H9 (cell line): ENCODE measurements around the gene ARF1. TPM values are rescaled to one million over a fixed set of nuclear protein-coding genes. Genes with fewer than 3 reads are reported as not detected.

Experiments used
- DNase-seq: peaks from one replicate; pipeline ENCODE4 v3.0.0-alpha.2; 2017
- H2AFZ ChIP-seq: one replicate; pipeline ENCODE4 v1.6.1; 2013; ENCODE audit warnings: mild to moderate bottlenecking, low read length, control low read depth, moderate library complexity
- H2AK5ac ChIP-seq: 2 replicates; pipeline ENCODE4 v1.6.1; 2013; ENCODE audit warnings: low read length, control low read depth, mixed read lengths; ENCODE audit not compliant: insufficient read length
- H2BK120ac ChIP-seq: one replicate; pipeline ENCODE4 v1.6.1; 2013; ENCODE audit warnings: low read depth, mild to moderate bottlenecking, low read length, control low read depth, inconsistent platforms; ENCODE audit not compliant: poor library complexity, severe bottlenecking
- H2BK12ac ChIP-seq: 2 replicates; pipeline ENCODE4 v1.6.1; 2013; ENCODE audit warnings: low read length, control low read depth, mixed read lengths, low read depth; ENCODE audit not compliant: insufficient read length
- H2BK15ac ChIP-seq: 2 replicates; pipeline ENCODE4 v1.6.1; 2013; ENCODE audit warnings: low read depth, low read length, control low read depth
- H2BK20ac ChIP-seq: one replicate; pipeline ENCODE4 v1.6.1; 2013; ENCODE audit warnings: low read depth, mild to moderate bottlenecking, low read length, control low read depth, inconsistent platforms; ENCODE audit not compliant: poor library complexity, severe bottlenecking
- H2BK5ac ChIP-seq: 2 replicates; pipeline ENCODE4 v1.6.1; 2013; ENCODE audit warnings: low read length, control low read depth, mixed read lengths; ENCODE audit not compliant: insufficient read length
- H3K14ac ChIP-seq: 2 replicates; pipeline ENCODE4 v1.6.1; 2013; ENCODE audit warnings: low read length, control low read depth; ENCODE audit not compliant: insufficient read depth
- H3K18ac ChIP-seq: 2 replicates; pipeline ENCODE4 v1.6.1; 2013; ENCODE audit warnings: low read depth, mild to moderate bottlenecking, mixed read lengths, low read length, control low read depth; ENCODE audit not compliant: insufficient read length
- H3K23ac ChIP-seq: 2 replicates; pipeline ENCODE4 v1.6.1; 2013; ENCODE audit warnings: low read length, control low read depth, mixed read lengths, low read depth; ENCODE audit not compliant: insufficient read length
- H3K23me2 ChIP-seq: 2 replicates; pipeline ENCODE4 v1.6.1; 2013; ENCODE audit warnings: low read depth, mild to moderate bottlenecking, mixed read lengths, low read length, control low read depth; ENCODE audit not compliant: insufficient read length, poor library complexity, severe bottlenecking
- H3K27ac ChIP-seq: 2 replicates; pipeline ENCODE4 v1.5.1; 2013; ENCODE audit warnings: low read length, control low read depth, mixed read lengths, low read depth; ENCODE audit not compliant: insufficient read length
- H3K27me3 ChIP-seq: 2 replicates; pipeline ENCODE4 v1.6.1; 2013; ENCODE audit warnings: low read length, control low read depth, inconsistent platforms; ENCODE audit not compliant: insufficient read depth
- H3K4ac ChIP-seq: 2 replicates; pipeline ENCODE4 v1.6.1; 2013; ENCODE audit warnings: low read depth, mild to moderate bottlenecking, control low read depth, inconsistent platforms, low read length, moderate library complexity
- H3K4me1 ChIP-seq: 2 replicates; pipeline ENCODE4 v1.6.1; 2013; ENCODE audit warnings: low read length, control low read depth, inconsistent platforms; ENCODE audit not compliant: insufficient read depth
- H3K4me2 ChIP-seq: 2 replicates; pipeline ENCODE4 v1.6.1; 2013; ENCODE audit warnings: low read length, control low read depth, mixed read lengths; ENCODE audit not compliant: insufficient read length, insufficient read depth
- H3K56ac ChIP-seq: 2 replicates; pipeline ENCODE4 v1.6.1; 2013; ENCODE audit warnings: low read depth, mild to moderate bottlenecking, mixed read lengths, low read length, control low read depth; ENCODE audit not compliant: insufficient read length
- H3K79me1 ChIP-seq: 2 replicates; pipeline ENCODE4 v1.6.1; 2013; ENCODE audit warnings: low read depth, mild to moderate bottlenecking, moderate library complexity, low read length, control low read depth, inconsistent platforms; ENCODE audit not compliant: insufficient read depth, poor library complexity, severe bottlenecking
- H3K79me2 ChIP-seq: 2 replicates; pipeline ENCODE4 v1.6.1; 2013; ENCODE audit warnings: low read length, control low read depth, inconsistent platforms; ENCODE audit not compliant: insufficient read depth
- H3K9ac ChIP-seq: 2 replicates; pipeline ENCODE4 v1.6.1; 2013; ENCODE audit warnings: low read length, control low read depth, mixed read lengths; ENCODE audit not compliant: insufficient read length; ENCODE audit errors: extremely low read depth
- H3K9me3 ChIP-seq: one replicate; pipeline ENCODE4 v1.6.1; 2013; ENCODE audit warnings: low read depth, low read length, inconsistent platforms; ENCODE audit not compliant: control insufficient read depth
- H3T11ph ChIP-seq: one replicate; pipeline ENCODE4 v1.6.1; 2013; ENCODE audit warnings: mild to moderate bottlenecking, low read length, control low read depth, inconsistent platforms
- H4K20me1 ChIP-seq: one replicate; pipeline ENCODE4 v1.6.1; 2013; ENCODE audit not compliant: control insufficient read depth, insufficient read length, insufficient read depth
- H4K5ac ChIP-seq: 2 replicates; pipeline ENCODE4 v1.6.1; 2013; ENCODE audit warnings: low read depth, mild to moderate bottlenecking, mixed read lengths, low read length, control low read depth; ENCODE audit not compliant: insufficient read length
- H4K8ac ChIP-seq: replicated peaks from 2 replicates; pipeline ENCODE4 v1.6.1; 2013; ENCODE audit warnings: low read length, control low read depth, mixed read lengths, low read depth; ENCODE audit not compliant: insufficient read length
- H4K91ac ChIP-seq: 2 replicates; pipeline ENCODE4 v1.6.1; 2013; ENCODE audit warnings: low read depth, mild to moderate bottlenecking, moderate library complexity, mixed read lengths, low read length, control low read depth; ENCODE audit not compliant: insufficient read length
- H3K27ac Mint-ChIP-seq, 3 experiments: 2 replicates in 2 of 3; 3 replicates in 1 of 3; pipeline ENCODE4 v1.8.0; 2020 to 2021; ENCODE audit warnings: mixed read lengths in 3 of 3, mild to moderate bottlenecking in 1 of 3, moderate library complexity in 1 of 3
- H3K27me3 Mint-ChIP-seq: 2 replicates; pipeline ENCODE4 v1.8.0; 2021; ENCODE audit warnings: low read depth, mild to moderate bottlenecking, moderate library complexity, mixed read lengths
- H3K36me3 Mint-ChIP-seq, 3 experiments: 2 replicates in 2 of 3; 3 replicates in 1 of 3; pipeline ENCODE4 v1.8.0; 2020 to 2021; ENCODE audit warnings: low read depth in 3 of 3, mixed read lengths in 3 of 3; ENCODE audit not compliant: insufficient read depth in 1 of 3
- H3K4me1 Mint-ChIP-seq, 2 experiments: 2 replicates each; pipeline ENCODE4 v1.8.0; 2020; ENCODE audit warnings: mixed read lengths in 2 of 2
- H3K4me3 Mint-ChIP-seq, 2 experiments: 2 replicates in 1 of 2; 3 replicates in 1 of 2; pipeline ENCODE4 v1.8.0; 2020 to 2021; ENCODE audit warnings: mild to moderate bottlenecking in 2 of 2, mixed read lengths in 2 of 2, moderate library complexity in 1 of 2
- H3K9me3 Mint-ChIP-seq, 2 experiments: 2 replicates in 1 of 2; 3 replicates in 1 of 2; pipeline ENCODE4 v1.8.0; 2020; ENCODE audit warnings: mild to moderate bottlenecking in 2 of 2, mixed read lengths in 2 of 2, moderate library complexity in 1 of 2
- CTCF ChIP-seq: fragments of 200-600 bp; sonication (generic); conservative IDR thresholded peaks from 3 replicates; pipeline ENCODE4 v1.8.0; 2021; ENCODE audit warnings: antibody characterized with exemption, mild to moderate bottlenecking
- WGBS: extraction: QIAGEN DNeasy Blood & Tissue Kit; methylation state at CpG from one replicate; pipeline ENCODE4 v1.1.7; 2013; ENCODE audit warnings: missing lambda C conversion rate, low lambda C conversion rate, mixed read lengths; ENCODE audit not compliant: insufficient read length; ENCODE audit errors: extremely low coverage; 5-methylcytosine and 5-hydroxymethylcytosine counted together
- total RNA-seq: library from RNA; stranded (reverse); gene quantifications from 2 replicates; pipeline ENCODE4 v1.2.1, GENCODE V29; 2021

ARF1 gene
- total RNA-seq, 1 experiment from 2014 or later: 258 TPM

DNA sequence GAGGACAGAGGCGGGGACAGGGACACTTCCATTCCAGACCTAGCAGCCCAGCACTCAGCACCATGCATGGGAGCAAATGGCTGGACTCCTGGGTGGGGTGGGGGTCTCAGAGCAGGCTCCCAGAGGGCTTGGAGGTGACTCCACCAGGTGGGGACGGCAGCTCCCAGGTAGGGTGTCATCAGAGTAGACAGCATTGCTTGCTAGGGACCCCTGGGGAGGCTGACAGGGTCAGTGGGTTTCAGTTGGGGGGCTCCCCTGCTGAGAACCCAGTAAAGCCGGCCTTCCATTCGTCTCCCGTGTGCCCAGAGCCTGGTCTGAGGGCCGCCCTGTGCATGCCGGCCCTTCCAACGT, 62.5 kb downstream of the ARF1 start:
- peaks cover 15% of the 10 kb centered on the region; the same call in 1 of the 2 replicates for H3K79me2 ChIP-seq
- no peaks in the 10 kb centered on the region for H3K9me3 ChIP-seq
- H3K23ac ChIP-seq: no peak overlapping the region
- H4K8ac ChIP-seq: no peak overlapping the region
- no peak for TF ChIP-seq CTCF
- WGBS: no CpG with 5 or more reads among the region's 8 CpGs
- no peak overlapping the region for H3K18ac ChIP-seq
- H3K4ac ChIP-seq: no peak overlapping the region
- H3K27ac ChIP-seq: no peak overlapping the region
- H3K23me2 ChIP-seq: peaks cover 7% of the 10 kb centered on the region
- H2AFZ ChIP-seq: no peak overlapping the region
- no peak overlapping the region for H2BK5ac ChIP-seq
- peaks cover 4 to 19% of the 10 kb centered on the region in 2 experiments for H3K4me1 Mint-ChIP-seq
- H3T11ph ChIP-seq: no peak overlapping the region
- H3K9ac ChIP-seq: no peak overlapping the region
- no peak for DNase-seq
- H3K9me3 Mint-ChIP-seq: no peaks in the 10 kb centered on the region
- H4K20me1 ChIP-seq: peaks cover 2% of the 10 kb centered on the region
- H2BK12ac ChIP-seq: no peak overlapping the region
- H3K36me3 Mint-ChIP-seq: no peaks in the 10 kb centered on the region; a peak in 1 of 7 replicates
- no peak overlapping the region for H4K5ac ChIP-seq
- H2BK120ac ChIP-seq: no peak overlapping the region
- H3K4me2 ChIP-seq: no peak overlapping the region
- no peaks in the 10 kb centered on the region for H3K27me3 ChIP-seq
- no peak overlapping the region for H4K91ac ChIP-seq
- no peak overlapping the region for H2AK5ac ChIP-seq
- H3K27me3 Mint-ChIP-seq: no peaks in the 10 kb centered on the region
- H3K27ac Mint-ChIP-seq: no peak overlapping the region
- H3K56ac ChIP-seq: no peak overlapping the region
- H2BK15ac ChIP-seq: no peak overlapping the region
- no peak overlapping the region for H3K4me3 Mint-ChIP-seq
- H3K79me1 ChIP-seq: peaks cover 8% of the 10 kb centered on the region
- H3K14ac ChIP-seq: no peak overlapping the region
- no peak overlapping the region for H2BK20ac ChIP-seq
- H3K4me1 ChIP-seq: no peaks in the 10 kb centered on the region
